Activated CD4-positive, alpha-beta T cell treated with anti-CD3 and anti-CD28 coated beads, Interleukin-2, amount 50 U/mL, for 24 hours (primary cell): Measurements from ENCODE around the gene AGAP1.

Source experiments
- DNase-seq, 2 donors: peaks; one replicate each; pipeline ENCODE4 v3.0.0-alpha.2; 2020; ENCODE audit warnings: low read depth in 1 of 2, low spot score in 1 of 2

Gene AGAP1

GRCh38 chr2:235627682-235628081 is 133.8 kb downstream of the AGAP1 start:
- DNase-seq = no peak

- no peak for DNase-seq
Observed at GRCh38 chr2:235630718-235631296, 137.0 kb downstream of the AGAP1 start.

GRCh38 chr2:235634435-235635158 is 140.8 kb downstream of the AGAP1 start:
- no peak for DNase-seq

GRCh38 chr2:235636546-235636945 is 142.7 kb downstream of the AGAP1 start:
- DNase-seq = no peak

- DNase-seq = no peak
Observed at GRCh38 chr2:235637896-235638295, 144.1 kb downstream of the AGAP1 start.

- DNase-seq = no peak
Observed at GRCh38 chr2:235638541-235639427, 144.9 kb downstream of the AGAP1 start.

- no peak for DNase-seq
Observed at GRCh38 chr2:235639428-235639773, 145.6 kb downstream of the AGAP1 start.

- DNase-seq = no peak
Observed at GRCh38 chr2:235639885-235640284, 146.0 kb downstream of the AGAP1 start.

- no peak for DNase-seq
Observed at GRCh38 chr2:235640377-235640776, 146.5 kb downstream of the AGAP1 start.

GRCh38 chr2:235640926-235641723 is 147.3 kb downstream of the AGAP1 start:
- no peak for DNase-seq

- no peak for DNase-seq
Observed at GRCh38 chr2:235641956-235642355, 148.1 kb downstream of the AGAP1 start.

- no peak for DNase-seq
Observed at GRCh38 chr2:235642446-235643098, 148.7 kb downstream of the AGAP1 start.

- no peak for DNase-seq
Observed at GRCh38 chr2:235643680-235644511, 150.1 kb downstream of the AGAP1 start.

- no peak for DNase-seq
Observed at GRCh38 chr2:235647264-235647663, 153.4 kb downstream of the AGAP1 start.

GRCh38 chr2:235647877-235648276 is 154.0 kb downstream of the AGAP1 start:
- DNase-seq = no peak

- DNase-seq = no peak
Observed at GRCh38 chr2:235649418-235649817, 155.6 kb downstream of the AGAP1 start.

- DNase-seq = no peak
Observed at GRCh38 chr2:235651643-235652042, 157.8 kb downstream of the AGAP1 start.

GRCh38 chr2:235654103-235654813 is 160.4 kb downstream of the AGAP1 start:
- DNase-seq = no peak
